Mesenchymal stem cell (in vitro differentiated cells and primary cell): ENCODE data around the gene GALK1.

ENCODE experiments used
- DNase-seq: peaks from one replicate; pipeline ENCODE4 v3.0.0-alpha.2; 2013
- H2AFZ ChIP-seq: one replicate; pipeline ENCODE4 v1.6.1; 2013; ENCODE audit warnings: low read depth, mild to moderate bottlenecking, control low read depth, inconsistent platforms, low read length, moderate library complexity
- H2AK5ac ChIP-seq: 2 replicates; pipeline ENCODE4 v1.6.1; 2013; ENCODE audit warnings: low read length, moderate library complexity, mild to moderate bottlenecking, inconsistent platforms; ENCODE audit not compliant: severe bottlenecking
- H2BK120ac ChIP-seq: one replicate; pipeline ENCODE4 v1.6.1; 2013; ENCODE audit warnings: low read depth, mild to moderate bottlenecking, inconsistent platforms, low read length, moderate library complexity
- H2BK12ac ChIP-seq, 2 experiments: one replicate each; pipeline ENCODE4 v1.6.1; 2013; ENCODE audit warnings: inconsistent platforms in 2 of 2, low read length in 2 of 2, mild to moderate bottlenecking in 2 of 2, moderate library complexity in 2 of 2, control low read depth in 1 of 2
- H2BK15ac ChIP-seq: one replicate; pipeline ENCODE4 v1.6.1; 2013; ENCODE audit warnings: mild to moderate bottlenecking, low read depth, inconsistent platforms; ENCODE audit not compliant: poor library complexity, severe bottlenecking
- H2BK5ac ChIP-seq: 2 replicates; pipeline ENCODE4 v1.6.1; 2013; ENCODE audit warnings: low read depth, mild to moderate bottlenecking, low read length, control low read depth, inconsistent platforms; ENCODE audit not compliant: poor library complexity, severe bottlenecking
- H3K14ac ChIP-seq, 2 experiments: one replicate each; pipeline ENCODE4 v1.6.1; 2013; ENCODE audit warnings: inconsistent platforms in 2 of 2, low read length in 2 of 2, control low read depth in 1 of 2, mild to moderate bottlenecking in 1 of 2, moderate library complexity in 1 of 2
- H3K18ac ChIP-seq, 2 experiments: one replicate each; pipeline ENCODE4 v1.6.1; 2013; ENCODE audit warnings: inconsistent platforms in 2 of 2, low read length in 2 of 2, control low read depth in 1 of 2, low read depth in 1 of 2, mild to moderate bottlenecking in 1 of 2
- H3K23ac ChIP-seq, 2 experiments: one replicate each; pipeline ENCODE4 v1.6.1; 2013; ENCODE audit warnings: inconsistent platforms in 2 of 2, low read length in 2 of 2, mild to moderate bottlenecking in 2 of 2, moderate library complexity in 2 of 2, control low read depth in 1 of 2
- H3K27ac ChIP-seq: 2 replicates; pipeline ENCODE4 v1.5.1; 2013; ENCODE audit warnings: mild to moderate bottlenecking, moderate library complexity, low read length, control low read depth, inconsistent platforms; ENCODE audit not compliant: poor library complexity, severe bottlenecking
- H3K27me3 ChIP-seq, 2 experiments: 2 replicates each; pipeline versions ENCODE4 v1.6.1 to v1.7.0; 2013; ENCODE audit warnings: low read length in 2 of 2, mild to moderate bottlenecking in 2 of 2, moderate library complexity in 2 of 2, control low read depth in 1 of 2, inconsistent platforms in 1 of 2; ENCODE audit not compliant: control insufficient read depth in 1 of 2, insufficient read depth in 1 of 2
- H3K36me3 ChIP-seq, 2 experiments: 2 replicates each; pipeline versions ENCODE4 v1.6.1 to v1.7.0; 2013; ENCODE audit warnings: low read length in 2 of 2, control low read depth in 1 of 2, inconsistent platforms in 1 of 2, low read depth in 1 of 2, mild to moderate bottlenecking in 1 of 2; ENCODE audit not compliant: insufficient read depth in 2 of 2, control insufficient read depth in 1 of 2
- H3K4ac ChIP-seq, 2 experiments: one replicate each; pipeline ENCODE4 v1.6.1; 2013; ENCODE audit warnings: inconsistent platforms in 2 of 2, low read length in 2 of 2, mild to moderate bottlenecking in 2 of 2, moderate library complexity in 2 of 2, control low read depth in 1 of 2, low read depth in 1 of 2
- H3K4me1 ChIP-seq: 2 replicates; pipeline ENCODE4 v1.6.1; 2013; ENCODE audit warnings: low read depth, low read length, control low read depth; ENCODE audit not compliant: control insufficient read depth, insufficient read depth
- H3K4me2 ChIP-seq: 2 replicates; pipeline ENCODE4 v1.6.1; 2013; ENCODE audit warnings: low read length, mild to moderate bottlenecking, inconsistent platforms; ENCODE audit not compliant: poor library complexity, severe bottlenecking
- H3K4me3 ChIP-seq, 2 experiments: 2 replicates each; pipeline versions ENCODE4 v1.5.1 to v1.7.0; 2013; ENCODE audit warnings: low read length in 2 of 2, mild to moderate bottlenecking in 2 of 2, control low read depth in 1 of 2, low read depth in 1 of 2; ENCODE audit not compliant: insufficient read depth in 1 of 2
- H3K79me1 ChIP-seq: replicated peaks from 2 replicates; pipeline ENCODE4 v1.6.1; 2013; ENCODE audit warnings: mild to moderate bottlenecking, control low read depth, low read length, inconsistent platforms; ENCODE audit not compliant: poor library complexity, severe bottlenecking
- H3K9ac ChIP-seq: 2 replicates; pipeline ENCODE4 v1.7.0; 2013; ENCODE audit warnings: mild to moderate bottlenecking, low read length, moderate library complexity
- H3K9me3 ChIP-seq: 2 replicates; pipeline ENCODE4 v1.7.0; 2013; ENCODE audit warnings: mild to moderate bottlenecking, low read length; ENCODE audit not compliant: control insufficient read depth
- H4K8ac ChIP-seq: one replicate; pipeline ENCODE4 v1.6.1; 2013; ENCODE audit warnings: inconsistent platforms, mild to moderate bottlenecking, low read length, moderate library complexity
- H4K91ac ChIP-seq: one replicate; pipeline ENCODE4 v1.6.1; 2013; ENCODE audit warnings: mild to moderate bottlenecking, low read length, inconsistent platforms
- WGBS: methylation state at CpG from one replicate; pipeline ENCODE4 v1.1.7; 2013; ENCODE audit warnings: mixed read lengths; 5-methylcytosine and 5-hydroxymethylcytosine counted together

The GALK1 gene

DNA sequence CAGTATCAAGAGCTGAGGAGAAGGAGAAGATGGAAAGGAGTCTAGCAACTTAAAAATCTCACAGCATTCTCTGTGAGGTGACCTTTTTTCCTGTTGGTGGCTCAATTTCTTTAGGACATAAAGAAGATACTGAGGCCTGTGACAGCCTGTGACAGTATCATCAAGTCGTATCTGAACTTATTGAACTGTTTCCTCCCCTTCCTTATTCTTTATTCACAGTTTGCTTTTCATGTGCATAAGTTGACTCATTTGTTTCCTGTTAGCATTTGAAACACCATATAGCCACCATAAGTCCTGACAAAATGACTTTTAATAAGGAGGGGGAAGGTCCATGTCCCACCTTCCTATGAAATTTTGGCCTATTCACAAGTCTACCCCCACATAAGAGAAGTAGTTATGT lies 28.5 kb upstream of the GALK1 start:
- no peak overlapping the region for H3K23ac ChIP-seq
- no peak overlapping the region for H3K27ac ChIP-seq
- no peak overlapping the region for H3K18ac ChIP-seq
- H2BK120ac ChIP-seq, result no peak overlapping the region
- no peak overlapping the region for H2BK5ac ChIP-seq
- H3K9ac ChIP-seq, result no peak overlapping the region
- no peak overlapping the region for H2AK5ac ChIP-seq
- H2AFZ ChIP-seq, result no peak overlapping the region
- H4K91ac ChIP-seq, result no peak overlapping the region
- H4K8ac ChIP-seq, result no peak overlapping the region
- no peak overlapping the region for H3K4me2 ChIP-seq
- no peak overlapping the region for H3K4ac ChIP-seq
- no peak for DNase-seq
- no peaks in the 10 kb centered on the region for H3K27me3 ChIP-seq
- H3K36me3 ChIP-seq, result peaks cover 19 to 57% of the 10 kb centered on the region in 2 experiments
- H3K4me1 ChIP-seq, result no peaks in the 10 kb centered on the region
- 88% methylated on average over 1 of the region's 1 CpG for WGBS
- H3K14ac ChIP-seq, result no peak overlapping the region
- H2BK15ac ChIP-seq, result no peak overlapping the region
- no peak overlapping the region for H2BK12ac ChIP-seq
- H3K79me1 ChIP-seq, result peaks cover 14% of the 10 kb centered on the region
- H3K9me3 ChIP-seq, result no peaks in the 10 kb centered on the region
- H3K4me3 ChIP-seq, result no peak overlapping the region

DNA sequence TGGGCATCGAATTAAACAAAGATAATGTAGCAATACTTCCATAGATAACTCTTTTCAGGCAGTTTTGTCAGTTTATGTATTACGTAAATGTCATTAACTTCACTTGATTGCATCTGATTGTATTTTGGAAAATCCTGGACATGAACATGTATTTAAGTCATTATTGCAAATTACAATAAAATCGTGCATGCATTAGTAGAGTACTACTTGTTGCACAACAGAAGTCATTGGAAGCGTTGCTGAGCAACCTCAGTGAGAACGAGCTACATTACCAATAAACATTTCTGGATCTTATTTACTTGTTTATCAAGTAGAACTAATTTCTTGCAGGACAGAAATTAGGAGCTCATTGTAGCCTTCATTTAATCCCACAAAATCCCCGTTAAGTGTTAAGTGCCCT lies 26.3 kb upstream of the GALK1 start:
- H3K4ac ChIP-seq, result no peak overlapping the region
- H3K23ac ChIP-seq, result no peak overlapping the region
- H2AFZ ChIP-seq, result no peak overlapping the region
- no peak overlapping the region for H3K4me2 ChIP-seq
- H2BK12ac ChIP-seq, result no peak overlapping the region
- no peak for DNase-seq
- H2BK120ac ChIP-seq, result no peak overlapping the region
- H4K8ac ChIP-seq, result no peak overlapping the region
- no peak overlapping the region for H3K9ac ChIP-seq
- H3K14ac ChIP-seq, result no peak overlapping the region
- WGBS, result 100% methylated on average over 3 of the region's 6 CpGs
- no peak overlapping the region for H2BK15ac ChIP-seq
- H2BK5ac ChIP-seq, result no peak overlapping the region
- H3K27me3 ChIP-seq, result no peaks in the 10 kb centered on the region
- H3K18ac ChIP-seq, result no peak overlapping the region
- no peak overlapping the region for H2AK5ac ChIP-seq
- peaks cover 6% of the 10 kb centered on the region for H3K4me1 ChIP-seq
- no peaks in the 10 kb centered on the region for H3K9me3 ChIP-seq
- peaks cover 8 to 39% of the 10 kb centered on the region in 2 experiments for H3K36me3 ChIP-seq
- no peak overlapping the region for H3K27ac ChIP-seq
- peaks cover 9% of the 10 kb centered on the region for H3K79me1 ChIP-seq
- no peak overlapping the region for H4K91ac ChIP-seq
- no peak overlapping the region for H3K4me3 ChIP-seq

DNA sequence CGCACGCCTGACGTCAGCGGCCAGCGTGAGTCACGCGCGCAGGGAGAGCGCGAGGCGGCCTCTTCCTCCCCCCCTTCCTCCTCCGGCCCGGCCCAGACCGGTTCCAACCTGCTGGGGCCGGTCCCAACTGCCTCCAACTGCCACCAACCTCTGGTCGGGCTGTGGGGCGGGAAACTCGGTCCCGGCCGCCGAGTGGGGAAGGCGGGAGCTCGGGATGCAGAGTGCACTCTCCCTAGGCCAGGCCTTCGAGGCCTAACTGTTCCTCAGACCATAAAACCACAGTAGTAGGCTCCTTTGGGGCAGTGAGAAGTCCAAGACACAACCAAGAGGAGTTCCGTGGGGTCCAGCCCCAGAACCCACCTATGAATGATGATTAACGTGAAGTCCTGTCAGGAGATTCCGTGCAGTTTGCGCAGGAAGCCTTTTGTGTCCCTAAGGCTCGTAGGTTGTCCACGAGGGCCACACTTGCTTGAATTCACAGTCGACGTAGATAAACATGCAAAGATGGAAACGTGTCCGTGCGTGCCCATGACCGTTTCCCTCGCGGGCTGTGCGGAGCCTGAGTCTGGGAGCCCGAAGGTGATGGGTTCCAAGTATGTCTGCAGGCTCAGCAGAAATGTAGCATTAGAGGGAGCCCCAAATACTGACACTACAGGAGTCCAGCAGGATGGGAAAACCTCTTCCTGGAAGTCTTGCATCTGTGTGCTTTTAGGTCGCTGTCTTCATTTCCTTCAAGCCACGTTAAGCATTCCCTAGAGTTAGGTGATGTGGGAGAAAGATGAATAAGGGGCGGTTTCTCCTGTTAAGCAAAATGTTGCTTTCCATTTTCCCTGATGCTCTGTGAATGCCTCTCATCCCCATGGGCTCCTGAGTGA lies 20.3 kb upstream of the GALK1 start:
- Histone ChIP-seq H2BK12ac (peak overlapping the region in 1 of 2 experiments; percentile 29), H3K18ac (peak overlapping the region; percentile 98 to 99), H2BK15ac (no peak overlapping the region), H3K27ac (peak overlapping the region; percentile 100), H2AFZ (peak overlapping the region; percentile 93), H2BK120ac (peak overlapping the region; percentile 83), H3K4me1 (peaks cover 14% of the 10 kb centered on the region), H4K91ac (peak overlapping the region; percentile 97), H2AK5ac (peak overlapping the region; percentile 98), H3K14ac (peak overlapping the region in 1 of 2 experiments; percentile 99), H3K27me3 (no peaks in the 10 kb centered on the region), H3K9ac (peak overlapping the region; percentile 100), H2BK5ac (peak overlapping the region; percentile 94), H3K4me3 (peak overlapping the region; percentile 80 to 82), H4K8ac (peak overlapping the region; percentile 97), H3K79me1 (peaks cover 4% of the 10 kb centered on the region), H3K4me2 (peak overlapping the region; percentile 78), H3K36me3 (no peaks in the 10 kb centered on the region), H3K9me3 (no peaks in the 10 kb centered on the region), H3K4ac (peak overlapping the region; percentile 82 to 100), H3K23ac (peak overlapping the region; percentile 0 to 34)
- 10% methylated on average over 38 of the region's 43 CpGs for WGBS
- DNase-seq, result peak; percentile 91

DNA sequence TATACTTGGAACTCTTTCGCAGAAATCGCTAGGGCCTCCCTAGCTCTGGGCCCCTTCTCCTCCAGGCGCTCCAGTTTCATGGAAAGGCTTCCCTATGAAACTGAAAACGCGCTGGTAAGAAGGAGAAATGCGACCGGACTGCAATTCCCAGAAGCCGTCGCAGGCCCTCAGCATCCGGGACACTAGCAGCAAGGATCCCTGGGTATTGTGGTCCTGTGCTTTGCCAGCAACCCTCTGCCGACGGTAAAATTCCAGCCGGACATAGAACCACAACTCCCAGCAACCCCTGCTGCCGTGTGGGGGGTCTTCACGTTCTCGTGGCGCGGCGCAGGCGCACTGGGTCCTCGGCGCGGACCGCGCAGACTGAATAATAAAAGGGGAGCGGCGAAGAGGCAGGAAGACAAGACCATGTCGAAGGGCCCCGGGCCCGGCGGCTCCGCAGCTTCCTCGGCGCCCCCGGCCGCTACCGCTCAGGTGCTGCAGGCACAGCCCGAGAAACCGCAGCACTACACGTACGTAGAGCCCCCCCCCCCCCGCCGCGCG lies 19.6 kb upstream of the GALK1 start, which contains the start of gene UNK:
Gene UNK, plus strand, starts transcription at position 334 of the 543 bp plus-strand sequence. Its CDS starts 75 bp downstream, at position 409.
- Histone ChIP-seq H2BK120ac (peak within 1 kb of the TSS; percentile 83), H3K27ac (peak within 1 kb of the TSS; percentile 100), H4K91ac (peak within 1 kb of the TSS; percentile 97), H3K27me3 (no peaks in the 10 kb centered on the region), H2AFZ (peak within 1 kb of the TSS; percentile 93), H3K4ac (peak within 1 kb of the TSS; percentile 82 to 100), H3K4me3 (peak within 1 kb of the TSS; percentile 80 to 82), H3K79me1 (peaks cover 4% of the 10 kb centered on the region), H3K9me3 (no peaks in the 10 kb centered on the region), H2BK15ac (peak within 1 kb of the TSS; percentile 96), H2AK5ac (peak within 1 kb of the TSS; percentile 98), H4K8ac (peak within 1 kb of the TSS; percentile 97), H3K9ac (peak within 1 kb of the TSS; percentile 100), H3K14ac (peak within 1 kb of the TSS in 1 of 2 experiments; percentile 99), H3K23ac (peak within 1 kb of the TSS; percentile 0 to 34), H2BK12ac (peak within 1 kb of the TSS; percentile 22 to 94), H2BK5ac (peak within 1 kb of the TSS; percentile 94), H3K4me1 (peaks cover 14% of the 10 kb centered on the region), H3K4me2 (peak within 1 kb of the TSS; percentile 78), H3K18ac (peak within 1 kb of the TSS; percentile 98 to 99), H3K36me3 (no peaks in the 10 kb centered on the region)
- WGBS, result under 1% methylated on average over 29 of the region's 45 CpGs
- DNase-seq, result peak; percentile 100
